NCI-H2227 (cell line): ENCODE measurements around the gene TOGARAM1.

ENCODE experiments used
- DNase-seq: peaks from one replicate; lab custom pipeline; 2025; ENCODE audit not compliant: unreplicated experiment; lab: John Stamatoyannopoulos, UW

Gene TOGARAM1

DNA sequence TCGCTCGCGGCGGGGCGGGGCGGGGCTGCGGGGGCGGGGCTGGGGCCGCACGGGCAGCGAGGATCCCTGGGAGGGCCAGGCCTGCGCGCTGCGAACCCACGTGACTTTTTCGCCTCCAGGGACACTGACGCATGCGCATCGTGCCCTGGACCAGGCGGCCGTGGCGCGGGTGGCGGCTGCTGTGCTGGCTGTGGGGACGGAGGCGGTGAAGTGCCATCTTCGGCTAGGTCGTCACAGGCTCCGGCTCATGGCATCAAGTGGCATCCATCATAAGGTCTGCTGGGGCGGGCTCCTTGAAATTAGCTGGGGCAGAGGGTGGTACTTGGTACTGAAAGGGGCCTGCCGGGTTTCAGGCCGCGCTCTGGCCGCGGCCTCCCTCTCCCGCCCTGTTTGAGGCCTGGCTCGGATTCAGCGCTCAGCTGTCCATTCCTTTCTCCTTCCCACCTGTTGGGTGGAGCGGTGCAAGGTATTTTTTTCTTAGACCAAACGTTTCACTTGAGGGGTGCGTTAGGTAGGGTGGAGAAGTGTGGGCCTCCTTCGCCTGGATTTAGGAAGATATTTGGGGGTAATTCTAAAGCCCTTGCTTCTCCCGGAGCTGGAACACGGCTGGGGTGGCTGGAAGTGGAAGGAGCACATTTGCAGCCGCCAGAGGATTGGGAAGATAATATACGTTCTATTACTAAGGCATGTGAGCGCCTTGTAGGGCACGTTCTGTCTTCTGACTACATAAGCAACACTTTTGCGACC lies 122.2 kb downstream of the TOGARAM1 start, which contains the start of gene PRPF39:
PRPF39 (plus strand) TSS at position 141 of the 747 bp plus-strand sequence. CDS start 11,124 bp downstream, outside the sequence.
- peak; percentile 95 for DNase-seq

DNA sequence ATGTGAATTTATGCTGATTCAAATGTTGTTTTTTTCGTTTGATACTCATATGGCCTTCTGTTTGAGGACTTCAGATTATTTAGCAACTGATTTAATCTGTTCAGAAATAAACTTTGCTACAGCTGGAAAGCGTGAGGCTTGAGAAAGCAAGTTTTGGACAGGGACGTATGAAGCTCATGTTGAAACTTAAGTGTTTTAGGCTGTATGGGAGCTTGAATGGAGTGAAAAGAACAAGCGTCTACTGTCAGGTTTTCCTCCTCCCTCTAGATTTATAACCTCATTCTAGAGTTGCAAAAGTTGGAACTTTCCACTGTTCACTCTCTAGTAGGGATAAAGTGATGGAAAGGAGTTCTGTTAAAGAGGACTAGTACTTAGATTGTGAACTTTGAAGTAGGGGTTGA lies 123.0 kb downstream of the TOGARAM1 start:
- no peak for DNase-seq

DNA sequence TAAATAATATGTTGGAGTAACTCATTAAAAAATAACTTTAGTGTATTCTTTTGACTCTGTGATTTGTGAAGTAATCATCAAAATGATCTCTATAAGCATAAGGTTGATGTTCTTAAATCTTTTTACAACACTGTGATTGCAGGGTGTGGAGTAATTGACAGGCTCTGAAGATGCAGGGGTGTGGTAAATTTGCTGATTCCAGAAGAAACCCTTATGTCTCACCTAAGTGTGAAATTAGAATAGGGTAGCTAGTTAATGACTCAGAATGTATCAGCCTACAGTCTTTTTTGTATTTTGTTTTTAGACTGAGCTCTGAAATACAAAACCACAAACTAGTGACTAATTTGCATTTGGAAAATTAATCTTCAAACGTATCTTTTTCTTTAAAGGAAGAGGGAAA lies 127.8 kb downstream of the TOGARAM1 start:
- DNase-seq: no peak

DNA sequence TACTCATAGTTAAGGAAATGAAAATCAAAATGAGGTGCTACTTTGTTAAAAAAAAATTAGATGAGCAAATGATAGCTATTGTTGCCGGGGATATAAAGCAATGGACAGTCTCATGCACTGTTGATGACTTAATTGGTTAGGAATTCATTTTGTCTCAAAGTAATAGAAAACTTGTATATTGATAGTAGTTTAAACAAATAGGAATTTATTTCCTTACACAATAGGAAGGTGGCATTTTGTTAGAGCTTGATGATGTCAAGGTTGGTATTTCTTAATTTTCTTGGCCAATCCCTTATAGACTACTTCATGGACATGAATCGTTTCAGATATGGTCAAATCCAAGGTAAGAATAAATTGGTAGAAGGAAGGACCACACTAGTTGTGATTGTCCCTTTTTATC lies 129.7 kb downstream of the TOGARAM1 start:
- no peak for DNase-seq

DNA sequence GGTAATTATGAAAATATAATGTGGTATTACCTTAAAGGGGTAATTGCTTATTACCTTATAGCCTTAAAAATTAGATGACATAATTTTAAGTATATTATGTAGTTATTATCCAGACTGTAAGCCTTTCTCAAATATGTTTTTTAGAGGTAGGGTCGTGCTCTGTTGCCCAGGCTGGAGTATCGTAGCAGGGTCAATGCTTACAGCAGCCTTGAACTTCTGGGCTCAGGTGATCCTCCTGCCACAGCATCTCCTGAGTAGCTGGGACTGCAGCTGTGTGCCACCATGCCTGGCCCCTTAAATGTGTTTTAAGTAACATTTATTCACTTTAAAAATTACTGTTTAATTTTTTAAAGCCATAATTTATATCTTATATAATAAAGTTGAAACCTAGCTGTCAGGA lies 132.3 kb downstream of the TOGARAM1 start:
- no peak for DNase-seq

DNA sequence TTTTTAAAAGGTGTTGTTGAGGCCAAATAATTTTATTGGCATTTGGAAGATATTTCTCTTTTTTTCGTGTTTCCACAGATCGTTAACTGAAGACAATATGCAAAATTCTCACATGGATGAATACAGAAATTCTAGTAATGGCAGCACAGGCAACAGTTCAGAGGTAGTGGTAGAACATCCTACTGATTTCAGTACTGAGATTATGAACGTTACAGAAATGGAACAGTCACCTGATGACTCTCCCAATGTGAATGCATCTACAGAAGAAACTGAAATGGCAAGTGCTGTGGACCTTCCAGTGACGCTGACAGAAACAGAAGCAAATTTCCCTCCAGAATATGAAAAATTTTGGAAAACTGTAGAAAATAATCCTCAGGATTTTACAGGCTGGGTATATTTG lies 133.2 kb downstream of the TOGARAM1 start:
- DNase-seq: no peak

DNA sequence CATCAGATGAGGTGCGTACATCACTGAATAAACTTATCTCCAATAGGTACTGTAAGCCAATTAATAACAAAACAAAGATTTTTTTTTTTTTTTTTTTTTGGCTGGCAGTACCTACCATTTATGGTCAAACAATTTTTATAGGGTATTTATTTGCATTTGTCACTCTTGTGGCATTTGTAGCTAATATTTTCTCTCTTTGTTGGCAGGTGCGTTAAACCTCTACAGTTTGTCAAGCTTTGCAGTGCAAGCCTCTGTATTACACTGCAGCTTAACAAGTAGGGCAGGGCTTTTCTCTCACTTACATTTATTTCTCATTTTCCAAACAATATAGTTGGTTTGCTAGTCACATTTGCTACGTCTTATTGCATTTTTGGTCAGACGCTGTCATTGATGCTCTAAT lies 134.2 kb downstream of the TOGARAM1 start:
- no peak for DNase-seq

DNA sequence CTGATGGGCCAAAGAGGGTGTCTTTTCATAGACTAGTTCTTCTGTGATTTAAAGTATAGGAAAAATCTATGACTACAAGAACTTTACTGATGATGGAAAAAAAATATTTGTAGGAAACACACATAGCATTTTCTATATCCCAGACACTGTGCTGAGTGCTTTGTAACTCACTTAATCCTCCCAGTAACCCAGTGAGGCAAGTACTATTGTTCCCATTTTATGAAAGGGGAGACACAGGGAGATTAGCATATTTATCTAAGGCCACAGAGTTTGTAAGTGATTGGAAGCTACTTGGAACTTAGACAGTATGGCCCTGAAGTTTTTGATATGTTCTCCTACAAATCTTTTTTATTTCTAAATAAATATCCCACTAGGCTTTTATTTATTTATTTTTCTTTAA lies 141.8 kb downstream of the TOGARAM1 start:
- DNase-seq: no peak

DNA sequence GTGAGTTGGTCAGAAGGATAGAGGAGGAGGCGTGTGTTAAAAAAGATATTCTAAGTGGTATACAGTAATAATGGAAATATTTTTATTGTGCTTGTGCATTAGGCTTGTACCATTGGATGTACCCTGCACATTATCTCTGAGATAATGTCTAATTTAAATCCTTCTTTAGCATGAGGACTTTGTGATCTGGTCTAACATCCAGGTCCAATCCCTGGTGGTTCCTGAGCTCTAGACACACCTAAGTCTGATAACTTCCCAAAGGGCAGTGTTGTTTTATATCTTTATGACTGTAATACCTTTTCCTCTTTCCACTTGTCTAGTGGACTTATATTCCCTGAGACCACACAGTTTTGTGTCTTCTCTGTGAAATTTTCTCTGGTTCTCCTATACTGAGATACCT lies 142.6 kb downstream of the TOGARAM1 start:
- no peak for DNase-seq

DNA sequence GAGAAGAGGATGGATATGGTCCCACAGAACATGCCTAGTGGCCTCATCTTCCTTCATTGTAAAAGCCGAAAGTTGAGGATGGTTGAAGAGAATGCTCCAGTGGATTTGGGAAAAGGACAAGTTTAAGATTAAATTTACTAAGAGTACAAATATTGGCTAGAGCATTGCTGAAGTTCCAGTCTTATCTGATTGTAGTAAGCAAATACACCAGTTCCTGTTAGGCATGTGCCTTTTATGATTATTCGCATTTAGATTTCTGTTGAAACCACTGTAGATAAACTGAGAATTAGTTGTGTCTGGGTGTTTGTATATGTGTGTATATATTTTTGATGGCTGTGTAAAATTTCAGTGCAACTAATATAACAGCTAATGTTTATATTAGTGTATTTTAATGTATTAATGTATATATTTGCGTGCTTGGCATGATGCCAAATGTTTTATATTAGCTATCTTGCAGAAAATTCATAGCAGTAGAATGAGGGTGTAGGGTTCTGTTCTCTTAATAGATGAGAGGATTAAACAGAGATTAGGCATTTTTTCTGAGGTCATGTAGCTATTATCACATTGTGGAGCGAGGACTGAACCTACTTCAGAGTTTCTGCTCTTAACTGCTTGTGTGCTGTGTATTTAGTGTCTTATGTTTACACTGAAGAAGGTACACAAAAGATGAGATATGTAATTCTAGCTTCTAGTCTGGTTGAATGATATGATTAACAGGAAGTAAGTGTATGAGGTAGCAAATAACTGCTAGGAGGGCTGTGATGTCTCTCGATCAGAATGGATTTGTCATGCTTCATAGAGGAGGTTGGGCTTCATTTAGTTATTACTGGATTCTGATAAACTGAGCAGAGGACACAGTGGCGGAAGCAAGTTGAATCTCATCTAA lies 151.1 kb downstream of the TOGARAM1 start:
- DNase-seq: no peak

DNA sequence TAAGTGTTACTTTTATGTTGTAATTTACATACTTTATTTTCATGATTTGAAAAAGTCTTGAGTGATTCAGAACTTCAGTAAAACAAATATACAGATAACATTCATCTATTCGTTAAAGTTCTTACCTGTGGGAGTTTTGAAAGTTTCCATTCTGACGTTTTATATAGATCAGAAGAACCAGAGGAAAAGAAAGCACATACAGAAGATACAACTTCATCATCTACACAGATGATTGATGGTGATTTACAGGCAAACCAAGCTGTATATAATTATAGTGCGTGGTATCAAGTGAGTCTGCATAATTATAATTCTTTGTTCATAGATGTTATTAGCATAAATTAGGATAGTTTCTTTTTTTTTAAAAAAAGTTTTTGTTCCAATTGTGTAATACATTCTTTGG lies 152.3 kb downstream of the TOGARAM1 start:
- no peak for DNase-seq

DNA sequence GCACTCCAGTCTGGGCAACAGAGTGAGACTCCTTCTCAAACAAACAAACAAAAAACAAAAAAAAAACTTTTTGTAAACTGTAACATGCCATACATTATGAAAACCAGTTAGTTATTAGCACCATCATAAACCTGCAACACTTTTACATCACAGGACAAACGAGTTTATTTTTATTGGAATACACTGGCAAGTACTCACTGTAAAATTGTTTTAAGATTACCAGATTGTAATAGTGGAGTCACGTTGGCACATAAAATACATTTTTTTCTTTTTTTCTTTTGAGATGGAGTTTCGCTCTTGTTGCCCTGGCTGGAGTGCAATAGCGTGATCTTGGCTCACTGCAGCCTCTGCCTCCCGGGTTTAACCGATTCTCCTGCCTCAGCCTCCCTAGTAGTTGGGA lies 156.6 kb downstream of the TOGARAM1 start:
- no peak for DNase-seq

DNA sequence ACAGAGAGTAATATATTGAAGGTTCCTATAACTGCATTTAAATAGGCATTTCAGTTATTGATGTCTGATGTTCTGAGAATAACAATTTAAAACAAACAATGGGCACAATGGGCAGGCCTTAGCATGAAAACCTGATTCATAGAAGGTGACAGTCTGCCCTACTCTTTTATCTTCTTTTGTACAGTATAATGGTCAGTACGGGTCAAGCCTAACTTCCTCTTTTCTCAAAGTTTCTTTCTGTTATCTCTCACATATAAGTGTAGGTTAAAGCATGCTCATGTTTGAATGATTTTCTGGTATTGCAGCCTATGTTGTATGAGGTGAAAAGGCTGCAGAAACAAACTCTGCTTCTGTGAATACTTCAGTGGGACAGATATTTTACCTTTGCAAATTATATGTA lies 158.1 kb downstream of the TOGARAM1 start:
- no peak for DNase-seq

DNA sequence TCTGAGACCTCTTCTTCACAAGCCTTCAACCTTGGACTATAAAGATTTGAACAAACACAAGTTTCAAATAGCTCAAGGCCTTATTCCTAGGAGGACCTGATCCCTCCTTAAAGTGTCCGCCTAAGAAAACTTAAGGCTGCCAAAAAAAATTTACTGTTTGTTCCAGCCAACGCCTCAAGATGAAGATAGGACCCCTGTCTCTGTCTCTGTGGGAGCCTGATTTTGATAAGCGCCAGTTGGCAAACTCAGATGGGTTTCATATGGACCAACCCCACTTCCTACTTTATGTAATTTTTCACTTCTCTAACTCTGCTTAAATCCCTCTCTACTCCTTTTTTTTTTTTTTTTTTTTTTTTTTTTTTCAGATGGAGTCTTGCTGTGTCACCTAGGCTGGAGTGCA lies 161.3 kb downstream of the TOGARAM1 start:
- no peak for DNase-seq
